Endodermal cell (in vitro differentiated cells): ENCODE data around the gene RNF212B. TPM values are rescaled to one million over a fixed set of nuclear protein-coding genes. Genes with fewer than 3 reads are reported as not detected.
A peak's percentile ranks its signal among the peaks of the same experiment; 100 is the strongest.

Experiments
- DNase-seq: peaks from one replicate; pipeline ENCODE4 v3.0.0-alpha.2; 2017
- H3K27ac ChIP-seq: 2 replicates; pipeline ENCODE4 v1.5.1; 2013; ENCODE audit warnings: mild to moderate bottlenecking, low read depth, low read length, moderate library complexity
- H3K27me3 ChIP-seq: 2 replicates; pipeline ENCODE4 v1.6.1; 2013; ENCODE audit warnings: mild to moderate bottlenecking, low read length, moderate library complexity; ENCODE audit not compliant: insufficient read depth, control insufficient read depth, poor library complexity, severe bottlenecking
- H3K36me3 ChIP-seq: 2 replicates; pipeline ENCODE4 v1.7.0; 2013; ENCODE audit warnings: mild to moderate bottlenecking, low read length, moderate library complexity; ENCODE audit not compliant: control insufficient read depth, insufficient read depth
- H3K4me1 ChIP-seq: one replicate; pipeline ENCODE4 v1.7.0; 2013; ENCODE audit warnings: low read length; ENCODE audit not compliant: control insufficient read depth, insufficient read depth
- H3K4me3 ChIP-seq: 2 replicates; pipeline ENCODE4 v1.5.1; 2013; ENCODE audit warnings: mild to moderate bottlenecking, low read length, moderate library complexity
- H3K9ac ChIP-seq: 2 replicates; pipeline ENCODE4 v1.6.1; 2013; ENCODE audit warnings: mild to moderate bottlenecking, low read length, moderate library complexity; ENCODE audit not compliant: poor library complexity, severe bottlenecking; ENCODE audit errors: extremely low read depth
- H3K9me3 ChIP-seq: 2 replicates; pipeline ENCODE4 v1.6.1; 2013; ENCODE audit warnings: mild to moderate bottlenecking, low read length, moderate library complexity; ENCODE audit not compliant: control insufficient read depth
- H3K27ac Mint-ChIP-seq: 2 replicates; pipeline ENCODE4 v1.8.0; 2020; ENCODE audit warnings: mixed read lengths
- H3K27me3 Mint-ChIP-seq: 2 replicates; pipeline ENCODE4 v1.8.0; 2021; ENCODE audit warnings: mild to moderate bottlenecking, mixed read lengths; ENCODE audit not compliant: insufficient read depth
- H3K36me3 Mint-ChIP-seq: 2 replicates; pipeline ENCODE4 v1.8.0; 2020; ENCODE audit warnings: low read depth, mixed read lengths
- H3K4me1 Mint-ChIP-seq: 2 replicates; pipeline ENCODE4 v1.8.0; 2020; ENCODE audit warnings: mixed read lengths
- H3K4me3 Mint-ChIP-seq: 2 replicates; pipeline ENCODE4 v1.8.0; 2020; ENCODE audit warnings: mild to moderate bottlenecking, moderate library complexity, mixed read lengths
- H3K9me3 Mint-ChIP-seq: 2 replicates; pipeline ENCODE4 v1.8.0; 2020; ENCODE audit warnings: mild to moderate bottlenecking, mixed read lengths
- WGBS, 2 experiments: methylation state at CpG; one replicate each; pipeline versions ENCODE4 v1.1.5 to v1.1.7; 2013; ENCODE audit warnings: missing lambda C conversion rate in 2 of 2, mixed read lengths in 1 of 2; ENCODE audit not compliant: insufficient coverage in 1 of 2, insufficient read length in 1 of 2; 5-methylcytosine and 5-hydroxymethylcytosine counted together
- total RNA-seq, 2 donors: library from RNA; stranded (reverse); fragmentation: NEBNext Ultra II Directional in 1 of 2; extraction: Animal tissue kit (Norgen Biotek cat#: 25700) in 1 of 2; gene quantifications; 2 replicates in 1 of 2; 3 replicates in 1 of 2; pipeline ENCODE4 v1.2.1, GENCODE V29; 2021
- TF ChIP-seq, protein P1 (sequence below): fragments of 200-600 bp; sonication (generic); conservative IDR thresholded peaks from 2 replicates; pipeline ENCODE4 v1.5.0; 2021; ENCODE audit warnings: antibody characterized with exemption, mild to moderate bottlenecking

RNF212B gene
- total RNA-seq, 2 donors from 2014 or later = not detected

DNA sequence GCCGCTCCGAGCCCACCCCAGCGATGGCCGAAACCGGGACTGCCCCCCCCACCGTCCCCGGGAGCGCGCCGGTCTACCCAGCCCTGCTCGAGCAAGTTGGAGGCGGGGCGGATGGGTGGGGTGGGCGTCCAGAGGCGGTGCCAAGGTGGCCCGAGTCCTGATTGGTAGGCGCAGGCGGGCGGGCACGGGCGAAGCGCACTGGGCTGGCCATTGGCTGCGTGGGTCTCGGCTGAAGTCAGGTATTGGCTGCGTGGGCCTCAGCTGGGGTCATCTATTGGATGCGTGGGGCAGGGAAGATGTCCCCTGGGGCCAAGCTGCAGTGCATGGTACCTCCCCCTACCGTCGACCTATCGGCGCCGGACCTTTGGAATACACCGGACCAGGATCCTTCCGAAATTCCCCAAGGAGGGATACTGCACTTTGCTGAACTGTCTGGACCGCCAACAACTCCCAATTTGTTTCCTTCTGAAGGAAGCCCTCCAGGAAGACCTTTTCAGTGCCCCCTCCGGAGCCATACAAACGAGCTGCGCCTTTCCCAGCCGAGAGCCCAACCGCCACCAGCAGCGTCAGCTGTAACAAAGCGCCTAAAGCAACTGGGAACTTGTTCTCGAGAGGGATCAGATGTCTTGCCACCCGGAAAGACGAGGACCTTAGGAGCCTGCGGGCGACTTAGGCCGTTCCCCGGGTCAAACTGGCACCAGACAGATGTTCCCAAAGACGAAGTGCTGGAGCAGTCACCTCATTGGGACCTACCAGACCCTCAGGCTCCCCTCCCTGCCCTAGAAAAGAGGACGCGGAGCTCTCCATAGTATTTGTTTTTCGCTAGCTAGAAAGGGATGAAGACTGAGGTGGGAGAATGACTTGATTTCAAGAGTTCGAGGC lies 48.5 kb downstream of the RNF212B start, which contains the start of gene HOMEZ:
Gene HOMEZ, minus strand, starts transcription at position 113 of the 882 bp plus-strand sequence. CDS start 180 bp downstream, outside the sequence.
- 0 to 1% methylated on average over 36 to 53 of the region's 53 CpGs for WGBS, 2 experiments
- Mint-ChIP-seq H3K4me3 (peak within 1 kb of the TSS; percentile 90), H3K4me1 (peaks cover 21% of the 10 kb centered on the region), H3K9me3 (no peaks in the 10 kb centered on the region), H3K27ac (peak within 1 kb of the TSS; percentile 100), H3K36me3 (peaks cover 5% of the 10 kb centered on the region), H3K27me3 (peaks cover 39% of the 10 kb centered on the region)
- Histone ChIP-seq H3K27me3 (peaks cover 26% of the 10 kb centered on the region), H3K9me3 (no peaks in the 10 kb centered on the region), H3K4me1 (no peaks in the 10 kb centered on the region), H3K9ac (peak within 1 kb of the TSS; percentile 62), H3K27ac (peak within 1 kb of the TSS; percentile 94), H3K4me3 (peak within 1 kb of the TSS; percentile 92), H3K36me3 (no peaks in the 10 kb centered on the region)
- TF ChIP-seq, protein P1, sequence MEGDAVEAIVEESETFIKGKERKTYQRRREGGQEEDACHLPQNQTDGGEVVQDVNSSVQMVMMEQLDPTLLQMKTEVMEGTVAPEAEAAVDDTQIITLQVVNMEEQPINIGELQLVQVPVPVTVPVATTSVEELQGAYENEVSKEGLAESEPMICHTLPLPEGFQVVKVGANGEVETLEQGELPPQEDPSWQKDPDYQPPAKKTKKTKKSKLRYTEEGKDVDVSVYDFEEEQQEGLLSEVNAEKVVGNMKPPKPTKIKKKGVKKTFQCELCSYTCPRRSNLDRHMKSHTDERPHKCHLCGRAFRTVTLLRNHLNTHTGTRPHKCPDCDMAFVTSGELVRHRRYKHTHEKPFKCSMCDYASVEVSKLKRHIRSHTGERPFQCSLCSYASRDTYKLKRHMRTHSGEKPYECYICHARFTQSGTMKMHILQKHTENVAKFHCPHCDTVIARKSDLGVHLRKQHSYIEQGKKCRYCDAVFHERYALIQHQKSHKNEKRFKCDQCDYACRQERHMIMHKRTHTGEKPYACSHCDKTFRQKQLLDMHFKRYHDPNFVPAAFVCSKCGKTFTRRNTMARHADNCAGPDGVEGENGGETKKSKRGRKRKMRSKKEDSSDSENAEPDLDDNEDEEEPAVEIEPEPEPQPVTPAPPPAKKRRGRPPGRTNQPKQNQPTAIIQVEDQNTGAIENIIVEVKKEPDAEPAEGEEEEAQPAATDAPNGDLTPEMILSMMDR = peak; percentile 14
- peak; percentile 99 for DNase-seq

DNA sequence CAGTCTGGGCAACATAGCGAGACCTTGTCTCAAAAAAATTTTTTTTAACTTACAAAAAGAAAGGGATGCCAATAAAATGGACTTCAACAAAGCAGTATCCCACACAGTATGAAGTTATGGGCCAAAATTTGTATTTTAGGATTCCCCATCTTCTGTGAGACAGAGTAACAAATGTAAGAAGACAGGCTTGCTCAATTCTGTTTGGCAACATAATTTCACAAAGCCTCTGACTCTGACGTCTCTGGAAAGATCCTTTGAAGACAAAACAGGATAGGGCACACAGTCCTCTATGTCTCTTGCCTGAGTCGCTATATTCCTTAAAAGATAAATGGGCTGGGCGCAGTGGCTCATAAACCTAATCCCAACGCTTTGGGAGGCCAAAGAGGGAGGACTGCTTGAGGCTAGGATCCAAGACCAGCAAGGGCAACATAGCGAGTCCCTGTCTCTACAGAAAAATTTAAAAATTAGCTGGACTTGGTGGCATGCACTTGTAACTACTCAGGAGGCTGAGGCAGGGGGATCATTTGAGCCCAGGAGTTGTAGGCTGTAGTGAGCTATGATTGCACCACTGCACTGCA lies 49.3 kb downstream of the RNF212B start:
- peak overlapping the region; percentile 90 for H3K4me3 Mint-ChIP-seq
- H3K36me3 Mint-ChIP-seq = peaks cover 3% of the 10 kb centered on the region
- DNase-seq = no peak
- H3K27me3 ChIP-seq = peaks cover 33% of the 10 kb centered on the region
- peaks cover 19% of the 10 kb centered on the region for H3K4me1 Mint-ChIP-seq
- peak overlapping the region; percentile 18 for H3K9ac ChIP-seq
- H3K9me3 ChIP-seq = no peaks in the 10 kb centered on the region
- TF ChIP-seq, protein P1 = no peak
- H3K27ac ChIP-seq = peak overlapping the region; percentile 94
- H3K4me3 ChIP-seq = peak overlapping the region; percentile 92
- no peaks in the 10 kb centered on the region for H3K4me1 ChIP-seq
- H3K27me3 Mint-ChIP-seq = peaks cover 46% of the 10 kb centered on the region
- 63 to 66% methylated on average over 4 to 6 of the region's 6 CpGs for WGBS, 2 experiments
- no peaks in the 10 kb centered on the region for H3K36me3 ChIP-seq
- H3K9me3 Mint-ChIP-seq = no peaks in the 10 kb centered on the region
- peak overlapping the region; percentile 100 for H3K27ac Mint-ChIP-seq

DNA sequence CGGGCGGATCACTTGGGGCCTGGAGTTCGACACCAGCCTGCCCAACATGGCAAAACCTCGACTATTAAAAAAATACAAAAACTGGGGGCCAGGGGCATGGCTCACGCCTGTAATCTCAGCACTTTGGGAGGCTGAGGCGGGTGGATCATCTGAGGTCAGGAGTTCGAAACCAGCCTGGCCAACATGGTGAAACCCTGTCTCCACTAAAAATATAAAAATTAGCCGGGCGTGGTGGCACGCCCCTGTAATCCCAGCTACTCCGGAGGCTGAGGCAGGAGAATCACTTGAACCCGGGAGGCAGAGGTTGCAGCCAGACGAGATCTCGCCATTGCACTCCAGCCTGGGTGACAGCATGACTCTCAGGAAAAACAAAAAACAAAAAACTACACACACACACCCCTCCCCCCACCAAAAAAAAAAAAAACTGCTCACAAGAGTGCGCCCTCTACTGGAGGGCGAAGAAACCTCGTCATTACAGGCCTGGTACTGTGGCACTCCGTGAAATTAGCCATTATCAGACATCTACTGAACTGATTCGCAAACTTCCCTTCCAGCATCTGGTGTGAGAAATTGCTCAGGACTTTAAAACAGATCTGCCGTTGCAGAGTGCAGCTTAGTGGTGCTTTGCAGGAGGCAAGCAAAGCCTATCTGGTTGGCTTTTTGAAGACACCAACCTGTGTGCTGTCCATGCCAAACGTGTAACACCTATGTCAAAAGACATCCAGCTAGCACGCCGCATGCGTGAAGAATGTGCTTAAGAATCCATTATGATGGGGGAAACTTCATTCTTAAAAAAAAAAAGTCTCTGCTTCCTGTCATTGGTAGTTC lies 57.2 kb downstream of the RNF212B start:
- no peaks in the 10 kb centered on the region for H3K4me1 ChIP-seq
- Mint-ChIP-seq H3K36me3 (peaks cover 3% of the 10 kb centered on the region), H3K27me3 (peaks cover 73% of the 10 kb centered on the region), H3K4me1 (peaks cover 8% of the 10 kb centered on the region), H3K27ac (peak overlapping the region; percentile 77), H3K4me3 (no peak overlapping the region), H3K9me3 (no peaks in the 10 kb centered on the region)
- TF ChIP-seq, protein P1 = peak; percentile 92
- no peak overlapping the region for H3K4me3 ChIP-seq
- H3K9me3 ChIP-seq = no peaks in the 10 kb centered on the region
- no peak overlapping the region for H3K27ac ChIP-seq
- H3K27me3 ChIP-seq = peaks cover 25% of the 10 kb centered on the region
- DNase-seq = peak; percentile 82
- 43 to 48% methylated on average over 17 to 24 of the region's 24 CpGs for WGBS, 2 experiments
- H3K36me3 ChIP-seq = peaks cover 6% of the 10 kb centered on the region
- H3K9ac ChIP-seq = no peak overlapping the region
